HG03025 (cell line): Measurements from ENCODE around the gene PLEKHB1.

Experiments
- ATAC-seq: cut with Tn5 transposase; IDR thresholded peaks from one replicate; pipeline ENCODE4 v1.9.1; 2021; ENCODE audit warnings: mild to moderate bottlenecking, moderate library complexity; ENCODE audit not compliant: unreplicated experiment, low FRiP score

PLEKHB1 gene

DNA sequence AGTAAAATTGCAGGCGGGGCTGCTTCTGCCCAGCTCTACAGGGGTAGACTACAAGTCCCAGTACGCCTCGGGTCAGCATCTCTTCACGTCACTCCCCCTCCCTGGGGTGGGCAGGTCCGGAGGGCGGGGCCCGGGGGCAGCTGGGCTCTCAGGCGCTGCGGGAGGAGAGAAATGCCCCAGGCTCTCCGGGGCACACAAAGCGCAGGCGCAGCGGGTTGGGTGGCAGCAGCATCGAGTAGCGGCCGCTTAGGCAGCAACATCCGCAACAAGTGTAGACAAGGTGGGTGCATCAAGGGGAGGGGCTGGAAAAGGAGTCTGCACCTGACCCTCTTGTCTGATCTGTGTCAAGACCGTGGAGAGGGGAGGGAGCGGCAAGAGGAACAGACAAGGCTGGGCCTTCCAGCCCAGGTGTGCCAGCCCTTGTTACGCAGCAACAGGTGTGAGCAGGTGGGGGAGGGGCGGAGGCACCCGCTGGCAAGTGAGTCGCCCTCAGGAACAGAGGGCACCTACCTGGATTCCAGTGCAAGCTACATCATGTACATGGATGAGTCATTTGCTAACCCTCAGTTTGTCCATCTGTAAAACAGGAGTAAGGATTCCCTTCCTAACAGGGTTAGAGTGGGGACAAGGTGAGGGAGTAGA, 1.2 kb downstream of the PLEKHB1 start:
- peak; percentile 45 for ATAC-seq

- ATAC-seq: no peak
Observed at GRCh38 chr11:73648121-73648520, 1.7 kb downstream of the PLEKHB1 start.

- ATAC-seq: no peak
Observed at GRCh38 chr11:73648571-73649046, 2.2 kb downstream of the PLEKHB1 start.

DNA sequence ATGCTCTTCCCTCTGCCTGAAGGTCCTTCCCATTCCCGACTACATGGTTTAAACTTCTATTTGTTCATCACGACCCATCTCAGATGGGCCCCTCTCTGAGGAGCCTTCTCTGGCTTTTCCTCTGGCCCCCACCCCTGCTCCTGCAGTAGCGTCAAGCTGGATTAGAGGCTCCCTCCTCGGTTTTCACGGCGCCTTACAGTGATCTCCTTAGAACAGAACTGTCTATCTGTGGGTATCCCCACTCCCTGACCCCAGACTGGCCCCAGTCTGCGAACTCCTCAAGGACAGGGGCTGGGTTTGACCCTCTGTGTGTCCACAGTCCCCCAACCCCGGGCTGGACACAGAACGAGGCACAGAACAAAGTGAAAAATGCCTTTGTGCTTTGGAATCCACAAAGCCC, 2.8 kb downstream of the PLEKHB1 start:
- ATAC-seq: no peak

GRCh38 chr11:73650400-73650799, 4.0 kb downstream of the PLEKHB1 start:
- ATAC-seq: no peak

- ATAC-seq: no peak
Observed at GRCh38 chr11:73651252-73651651, 4.9 kb downstream of the PLEKHB1 start.

DNA sequence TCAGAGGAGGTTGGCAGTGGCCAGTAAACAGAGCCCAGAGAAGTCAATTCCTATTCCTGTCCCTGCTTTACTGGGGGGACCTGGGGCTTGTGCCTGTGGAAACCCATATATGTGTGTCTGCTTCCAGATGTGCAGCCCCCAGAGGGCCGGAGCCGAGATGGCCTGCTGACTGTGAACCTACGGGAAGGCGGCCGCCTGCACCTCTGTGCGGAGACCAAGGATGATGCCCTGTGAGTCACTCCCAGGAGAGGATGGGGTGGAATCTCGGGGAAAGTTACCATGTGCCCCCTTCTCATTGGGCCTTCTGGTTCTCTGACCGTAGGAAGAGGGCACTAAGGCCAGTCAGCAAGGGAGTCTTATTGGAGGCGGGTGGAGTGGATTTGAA, 5.3 kb downstream of the PLEKHB1 start:
- ATAC-seq: no peak

- ATAC-seq: no peak
Observed at GRCh38 chr11:73652046-73652730, 5.8 kb downstream of the PLEKHB1 start.

- ATAC-seq: no peak
Observed at GRCh38 chr11:73652856-73653559, 6.6 kb downstream of the PLEKHB1 start.

DNA sequence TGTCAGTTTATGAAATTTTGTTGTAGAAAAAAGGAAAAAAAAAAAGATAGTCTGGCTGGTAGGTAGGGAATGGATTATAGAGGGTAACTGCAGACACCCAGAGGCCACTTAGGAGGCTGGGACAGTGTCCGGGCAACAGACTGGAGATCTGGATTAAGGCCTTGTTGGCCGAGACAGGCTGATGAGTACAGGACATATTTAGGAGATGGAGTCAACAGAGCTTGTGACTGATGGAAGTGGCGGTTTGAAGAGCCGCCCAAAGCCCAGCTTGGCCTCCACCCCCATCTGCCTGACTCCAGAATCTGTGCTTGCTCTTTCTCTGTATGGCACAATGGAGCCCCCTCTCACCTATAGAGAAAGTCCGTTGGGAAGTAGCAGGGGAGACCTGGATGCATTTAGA, 7.6 kb downstream of the PLEKHB1 start:
- ATAC-seq: no peak

DNA sequence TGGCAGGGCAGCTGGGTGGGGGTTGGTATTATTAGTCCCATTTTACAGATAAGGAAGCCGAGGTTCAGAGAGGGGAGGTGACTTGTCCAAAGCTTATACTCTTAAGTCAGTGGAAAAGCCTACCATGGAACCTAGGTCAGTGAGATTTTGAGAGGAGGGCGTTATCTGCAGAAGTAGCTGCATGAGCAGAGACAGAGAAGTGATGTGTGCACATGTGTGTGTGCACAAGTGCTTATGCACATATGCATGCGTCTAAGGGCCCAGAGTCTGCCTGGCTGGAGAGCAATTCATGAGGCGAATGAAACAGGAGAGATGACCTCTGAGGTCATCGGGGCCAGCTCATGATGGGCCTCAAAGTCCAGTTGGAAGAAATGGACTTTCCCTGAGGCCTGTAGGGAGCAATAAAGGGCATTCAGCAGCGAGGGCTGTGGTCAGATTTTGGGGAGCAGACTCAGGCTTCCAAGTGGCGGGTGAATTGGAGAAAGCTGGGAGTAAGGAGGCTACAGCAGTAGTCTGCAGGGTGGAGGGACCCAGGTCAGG, 8.2 kb downstream of the PLEKHB1 start:
- ATAC-seq: no peak

DNA sequence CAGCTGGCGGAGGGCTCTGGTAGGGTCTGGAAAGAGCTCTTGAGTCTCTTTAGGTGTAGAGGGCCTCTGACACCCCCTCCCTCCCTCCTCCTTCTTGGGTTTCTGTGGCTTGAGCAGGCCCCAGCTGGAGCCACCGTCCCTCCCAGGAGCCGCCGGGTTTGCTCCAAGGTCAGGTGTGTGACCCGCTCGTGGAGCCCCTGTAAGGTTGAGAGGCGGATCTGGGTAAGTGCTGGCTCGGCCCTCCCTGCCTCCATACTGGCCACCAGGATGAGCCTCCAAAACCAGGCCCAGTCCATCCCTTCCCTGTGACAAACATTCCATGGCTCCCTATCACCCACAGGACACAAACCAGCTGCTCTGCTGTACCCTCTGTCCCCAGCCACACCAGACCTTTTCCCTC, 9.3 kb downstream of the PLEKHB1 start:
- no peak for ATAC-seq

DNA sequence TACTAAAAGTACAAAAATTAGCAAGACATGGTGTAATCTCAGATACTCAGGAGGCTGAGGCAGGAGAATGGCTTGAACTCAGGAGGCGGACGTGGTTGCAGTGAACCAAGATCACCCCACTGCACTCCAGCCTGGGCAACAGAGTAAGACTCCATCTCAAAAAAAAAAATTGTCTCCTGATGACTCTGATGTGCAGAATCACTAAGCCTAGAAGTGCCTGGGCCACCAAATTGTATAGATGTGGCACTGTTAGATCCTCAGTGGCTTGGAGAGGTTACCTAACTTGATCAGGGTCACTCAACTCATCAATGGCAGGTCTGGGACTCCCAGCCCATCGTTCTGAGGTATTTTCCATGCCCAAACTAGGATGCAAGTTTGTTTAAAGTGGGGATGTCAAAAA, 10.6 kb downstream of the PLEKHB1 start:
- no peak for ATAC-seq

DNA sequence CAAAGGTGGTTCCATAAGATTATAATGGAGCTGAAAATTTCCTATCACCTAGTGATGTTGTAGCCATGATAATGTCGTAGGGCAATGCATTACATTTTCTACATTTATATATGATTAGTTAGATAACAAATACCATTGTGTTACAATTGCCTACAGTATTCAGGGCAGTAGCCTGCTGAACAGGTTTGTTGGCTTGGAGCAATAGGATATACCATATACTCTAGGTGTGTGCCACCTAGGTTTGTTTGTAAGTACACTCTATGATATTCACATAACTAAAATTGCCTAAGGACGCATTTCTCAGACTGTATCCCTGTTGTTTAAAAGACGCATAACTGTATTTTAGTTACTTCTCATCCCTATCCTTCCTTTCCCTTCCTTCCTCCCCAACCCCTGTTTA, 13.6 kb downstream of the PLEKHB1 start:
- ATAC-seq: no peak

DNA sequence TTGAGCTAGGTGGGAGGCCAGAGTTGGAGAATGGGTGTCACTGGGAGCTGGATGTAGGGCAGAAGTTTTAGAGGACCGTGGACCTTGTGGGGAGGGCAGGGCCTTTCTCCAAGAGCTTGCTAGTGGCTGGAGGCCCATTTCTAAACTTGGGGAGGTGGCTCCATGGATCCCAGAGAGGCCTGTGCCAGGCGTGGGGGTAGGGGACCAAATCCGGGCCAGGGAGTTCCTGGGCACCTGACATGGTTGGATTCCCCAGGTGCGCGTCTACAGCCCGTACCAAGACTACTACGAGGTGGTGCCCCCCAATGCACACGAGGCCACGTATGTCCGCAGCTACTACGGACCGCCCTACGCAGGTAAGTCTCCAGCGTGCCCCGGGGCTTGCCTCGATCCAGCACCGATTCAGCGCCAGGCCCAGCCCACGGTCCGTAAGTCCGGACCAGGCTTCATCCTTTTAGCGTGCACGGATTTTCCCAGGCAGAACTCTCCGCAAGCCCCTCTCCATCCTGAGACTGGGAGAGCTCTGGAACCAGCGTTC, 14.2 kb downstream of the PLEKHB1 start:
- no peak for ATAC-seq

DNA sequence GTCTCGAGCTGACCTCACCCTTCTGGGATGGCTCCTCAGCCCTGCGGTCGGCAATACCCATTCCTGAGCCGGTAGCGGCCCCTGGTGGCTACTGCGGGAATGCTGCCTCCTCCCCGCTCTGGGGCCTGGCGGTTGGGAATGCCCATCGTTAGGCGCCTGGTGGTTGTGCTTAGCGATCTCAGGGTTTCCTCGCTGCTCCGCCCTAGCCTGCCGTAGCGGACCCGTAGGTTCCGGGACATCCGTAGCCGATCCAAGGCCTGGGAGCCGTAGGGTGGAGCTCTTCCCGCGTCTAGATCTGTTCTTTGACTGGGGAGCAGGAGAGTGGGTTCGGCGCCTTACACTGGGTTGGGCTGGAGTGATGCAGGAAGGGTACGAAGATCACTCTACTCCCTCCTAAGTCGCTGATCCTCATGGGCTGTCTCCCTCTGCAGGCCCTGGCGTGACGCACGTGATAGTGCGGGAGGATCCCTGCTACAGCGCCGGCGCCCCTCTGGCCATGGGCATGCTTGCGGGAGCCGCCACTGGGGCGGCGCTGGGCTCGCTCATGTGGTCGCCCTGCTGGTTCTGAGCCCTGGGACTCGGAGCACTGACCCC, 14.8 kb downstream of the PLEKHB1 start:
- ATAC-seq: peak; percentile 68

- ATAC-seq: no peak
Observed at GRCh38 chr11:73662445-73663157, 16.2 kb downstream of the PLEKHB1 start.

DNA sequence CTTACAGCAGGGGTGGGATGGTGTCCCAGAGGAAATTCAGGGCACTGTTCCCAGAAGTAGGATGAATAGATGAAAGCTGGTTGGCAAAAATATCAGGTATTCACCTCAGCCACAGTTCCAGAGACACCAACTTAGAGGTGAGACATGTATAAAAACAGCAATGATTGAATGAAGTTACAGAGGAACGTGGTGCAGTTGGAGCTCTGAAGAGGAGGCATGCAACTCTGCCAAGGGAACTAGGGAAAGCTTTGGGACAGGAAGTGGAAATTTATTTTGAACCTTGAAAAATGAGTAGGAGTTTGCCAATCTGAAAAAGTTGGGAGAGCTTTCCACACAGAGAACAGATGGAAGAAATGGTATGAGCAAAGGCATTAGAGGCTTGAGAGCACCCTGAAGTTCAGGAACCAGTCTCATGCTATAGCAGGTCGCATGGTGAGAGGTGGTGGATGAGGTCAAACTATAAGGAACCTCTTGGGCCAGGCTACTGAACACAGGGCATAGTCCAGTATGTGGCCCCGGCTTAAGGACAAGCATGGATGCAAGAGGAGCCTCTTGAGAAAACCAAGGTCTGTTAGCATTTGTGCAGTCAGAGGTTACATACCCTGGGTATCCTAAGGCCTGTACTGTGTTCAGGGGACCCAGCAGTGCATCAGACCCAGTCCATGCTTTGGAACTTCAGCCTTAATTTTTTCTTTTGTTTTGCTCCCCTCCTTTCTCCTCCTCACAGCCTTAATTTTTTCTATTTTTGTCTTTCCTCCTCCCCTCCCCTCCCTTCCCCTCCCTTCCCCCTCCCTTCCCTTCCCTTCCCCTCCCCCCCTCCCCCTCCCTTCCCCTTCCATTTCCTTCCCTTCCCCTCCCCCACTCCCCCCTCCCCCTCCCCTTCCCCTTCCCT, 17.5 kb downstream of the PLEKHB1 start:
- ATAC-seq: no peak

DNA sequence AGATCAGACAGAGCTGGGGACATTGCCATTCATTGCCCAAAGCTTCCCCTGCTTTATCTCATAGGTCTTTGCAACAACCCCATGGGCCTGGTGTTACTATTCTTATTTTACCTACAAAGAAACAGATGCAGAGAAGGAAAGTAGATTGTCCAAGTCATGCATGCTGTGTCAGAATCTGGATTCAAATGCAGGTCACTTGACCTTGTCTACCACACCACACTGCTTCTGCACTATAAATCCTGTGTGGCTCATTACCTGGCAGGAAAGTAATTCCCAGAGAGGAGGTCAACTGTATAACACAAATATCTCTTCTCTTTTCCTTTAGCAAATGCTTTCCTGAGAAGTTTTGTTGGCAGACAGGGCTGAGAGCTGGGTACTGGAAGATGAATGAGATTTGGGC, 18.5 kb downstream of the PLEKHB1 start:
- no peak for ATAC-seq
